GM18505 (cell line): ENCODE results near the gene EIF4H.
A peak's percentile ranks its signal among the peaks of the same experiment; 100 is the strongest.
"Not testable (repeated sequence)": the region's sequence is repeated elsewhere in the genome, so short reads cannot be mapped to it uniquely, and the experiment has no call there.

Experiments
- ATAC-seq: cut with Tn5 transposase; IDR thresholded peaks from one replicate; pipeline ENCODE4 v1.9.1; 2021; ENCODE audit not compliant: unreplicated experiment
- POLR2A ChIP-seq: IDR thresholded peaks from 4 replicates; pipeline ENCODE4 v1.6.1; 2011; ENCODE audit warnings: borderline replicate concordance; ENCODE audit not compliant: insufficient read depth, insufficient read length; ENCODE audit errors: extremely low read depth

The EIF4H gene

DNA sequence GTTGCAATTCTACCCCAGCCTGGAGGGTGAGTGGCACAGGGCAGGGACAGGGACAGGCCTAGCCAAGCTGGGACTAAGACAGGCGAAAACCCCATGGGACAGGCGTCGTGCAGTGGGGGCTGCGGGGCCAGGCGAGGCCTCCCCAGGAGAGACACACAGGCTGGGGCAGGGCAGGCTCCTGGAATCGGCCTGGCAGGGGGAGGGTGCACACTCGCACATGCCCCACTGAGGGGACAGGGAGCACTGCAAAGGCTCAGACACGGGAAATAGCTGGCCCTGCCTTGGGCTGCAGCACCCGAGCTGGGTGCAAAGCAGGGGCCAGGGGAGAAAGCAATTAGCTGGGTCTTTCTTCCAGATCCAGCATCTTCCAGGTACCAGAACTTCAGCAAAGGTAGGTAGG, 46.1 kb downstream of the EIF4H start:
- no peak for TF ChIP-seq POLR2A
- ATAC-seq, result no peak

DNA sequence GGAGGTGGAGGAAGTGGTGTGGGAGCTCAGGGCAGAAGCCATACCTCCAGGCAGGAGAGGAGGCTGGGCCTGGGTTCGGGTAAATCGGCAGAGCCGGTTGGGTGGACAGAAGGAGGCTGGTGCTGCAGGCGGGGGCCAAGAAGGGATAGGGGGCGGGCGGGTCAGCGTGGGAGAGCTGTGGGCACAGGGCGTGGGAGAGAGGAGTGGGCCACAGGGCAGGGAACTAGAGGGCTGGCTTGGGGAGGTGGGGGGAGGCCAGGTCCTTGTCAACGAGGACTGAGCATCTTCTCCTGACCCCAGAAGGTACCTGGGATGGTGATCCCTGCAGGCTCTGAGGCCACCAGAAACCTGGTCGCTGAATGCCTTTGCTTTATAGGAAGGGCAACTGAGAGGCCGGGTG, 47.6 kb downstream of the EIF4H start:
- ATAC-seq, result no peak

GRCh38 chr7:74222851-74223710, 48.9 kb downstream of the EIF4H start:
- ATAC-seq, result no peak
- no peak for TF ChIP-seq POLR2A

More for the DNA sequence above, 47.6 kb downstream of the EIF4H start:
- TF ChIP-seq POLR2A, result no peak

GRCh38 chr7:74223711-74224510, 49.8 kb downstream of the EIF4H start:
- ATAC-seq, result no peak
- peak; percentile 45 for TF ChIP-seq POLR2A

GRCh38 chr7:74224511-74224832, 50.3 kb downstream of the EIF4H start:
- ATAC-seq, result no peak
- no peak for TF ChIP-seq POLR2A

GRCh38 chr7:74224907-74225306, 50.8 kb downstream of the EIF4H start:
- ATAC-seq, result not testable (repeated sequence)

DNA sequence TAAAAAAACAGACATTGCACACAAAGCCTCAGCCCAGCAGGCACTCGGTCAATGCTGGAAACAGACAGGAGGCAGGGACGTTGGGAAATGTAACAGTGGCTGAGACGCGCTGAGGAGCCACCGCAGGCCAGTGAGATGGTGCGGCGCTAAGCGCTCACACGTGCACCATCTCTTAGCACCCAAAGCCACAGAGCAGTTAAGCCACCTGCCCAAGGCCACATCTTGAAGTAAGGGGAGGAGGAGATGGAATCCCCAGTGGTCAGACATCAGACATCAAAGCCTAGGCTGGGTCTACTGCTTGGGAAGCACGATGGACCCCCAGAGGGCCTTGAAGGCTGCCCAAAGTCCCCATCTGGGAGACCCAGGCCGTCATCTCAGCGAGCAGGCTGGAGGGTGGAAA, 51.2 kb downstream of the EIF4H start:
- no peak for ATAC-seq
- peak; percentile 52 for TF ChIP-seq POLR2A

DNA sequence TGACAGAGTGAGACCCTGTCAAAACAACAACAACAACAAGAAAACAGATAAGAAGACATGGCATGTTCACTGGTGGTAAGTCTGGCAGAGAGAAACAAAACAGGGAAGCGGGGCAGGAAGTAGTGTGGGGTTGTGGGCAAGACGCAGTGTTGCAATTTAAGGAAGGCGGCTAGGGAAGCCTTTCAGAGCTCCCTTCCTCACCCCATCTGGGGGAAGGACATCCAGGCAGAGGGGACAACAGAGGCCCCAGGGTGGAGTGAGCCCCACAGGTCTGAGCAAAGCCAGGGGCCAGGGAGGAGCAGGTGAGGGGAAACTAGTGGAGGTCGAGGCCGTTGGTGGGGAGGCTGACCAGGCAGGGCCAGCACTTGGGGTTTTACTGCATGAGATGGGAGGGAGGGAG, 52.5 kb downstream of the EIF4H start:
- peak; percentile 18 for TF ChIP-seq POLR2A
- no peak for ATAC-seq

DNA sequence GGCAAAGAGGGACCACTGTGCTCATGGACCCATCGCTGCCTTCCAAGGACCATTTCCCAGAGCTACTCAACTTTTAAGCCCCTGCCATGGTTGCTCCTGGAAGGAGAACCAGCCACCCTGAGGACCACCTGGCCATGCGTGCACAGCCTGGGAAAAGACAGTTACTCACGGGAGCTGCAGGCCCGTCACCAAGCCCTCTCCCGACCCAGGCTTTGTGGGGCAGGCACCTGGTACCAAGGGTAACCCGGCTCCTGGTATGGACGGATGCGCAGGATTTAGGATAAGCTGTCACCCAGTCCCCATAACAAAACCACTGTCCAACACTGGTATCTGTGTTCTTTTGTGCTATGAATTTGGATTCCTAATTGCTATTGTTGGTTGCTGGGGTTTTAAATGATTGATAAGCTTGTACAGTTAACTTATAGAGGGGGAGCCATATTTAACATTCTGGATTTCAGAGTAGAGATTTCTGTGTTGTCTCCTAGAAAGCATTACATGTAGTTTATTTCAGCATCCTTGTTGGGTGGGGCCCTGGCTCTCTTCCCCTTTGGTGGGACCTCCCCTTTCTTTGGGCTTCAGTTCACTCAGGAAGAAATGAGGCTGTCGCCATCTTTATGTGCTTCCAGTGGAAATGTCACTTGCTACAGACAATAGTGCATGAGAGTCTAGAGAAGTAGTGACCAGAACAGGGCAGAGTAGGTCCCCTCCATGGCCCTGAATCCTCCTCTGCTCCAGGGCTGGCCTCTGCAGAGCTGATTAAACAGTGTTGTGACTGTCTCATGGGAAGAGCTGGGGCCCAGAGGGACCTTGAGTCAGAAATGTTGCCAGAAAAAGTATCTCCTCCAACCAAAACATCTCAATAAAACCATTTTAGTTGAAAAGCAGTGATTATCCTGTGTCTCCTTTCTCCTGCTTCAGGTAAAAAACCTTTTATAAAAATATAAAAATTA, 55.1 kb downstream of the EIF4H start:
- peak; percentile 18 for TF ChIP-seq POLR2A

DNA sequence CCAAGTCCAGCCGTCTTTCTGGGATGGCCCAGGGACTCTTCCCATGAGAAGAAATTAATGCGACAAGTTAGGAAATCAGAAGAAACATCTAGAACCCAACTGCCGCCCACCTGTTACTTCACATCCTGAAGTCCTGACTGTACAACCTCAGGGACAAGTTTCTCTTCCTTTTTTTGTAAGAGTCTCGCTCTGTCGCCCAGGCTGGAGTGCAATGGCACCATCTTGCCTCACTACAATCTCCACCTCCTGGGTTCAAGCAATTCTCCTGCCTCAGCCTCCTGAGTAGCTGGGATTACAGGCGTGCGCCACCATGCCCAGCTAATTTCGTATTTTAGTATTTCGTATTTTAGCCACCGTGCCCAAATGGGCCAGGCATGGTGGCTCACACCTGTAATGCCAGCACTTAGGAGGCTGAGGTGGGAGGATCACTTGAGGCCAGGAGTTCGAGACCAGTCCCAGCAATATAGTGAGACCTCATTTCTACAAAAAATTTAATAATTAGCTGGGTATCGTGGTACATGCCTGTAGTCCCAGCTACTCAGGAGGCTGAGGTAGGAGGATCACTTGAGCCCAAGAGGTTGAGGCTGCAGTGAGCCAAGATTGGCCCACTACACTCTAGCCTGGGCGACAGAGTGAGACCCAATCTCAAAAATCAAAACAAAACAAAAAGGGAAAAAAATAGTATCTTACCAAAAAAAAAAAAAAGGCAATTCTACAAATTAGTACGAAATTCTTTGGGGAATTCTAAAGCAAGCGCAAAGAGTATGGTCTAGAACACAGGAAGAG, 56.5 kb downstream of the EIF4H start:
- TF ChIP-seq POLR2A, result peak; percentile 19
- peak; percentile 9 for ATAC-seq

More for the DNA sequence above, 55.1 kb downstream of the EIF4H start:
- no peak for ATAC-seq

- peak; percentile 63 for ATAC-seq
- no peak for TF ChIP-seq POLR2A
Measured at GRCh38 chr7:74231232-74231590, 57.1 kb downstream of the EIF4H start.

DNA sequence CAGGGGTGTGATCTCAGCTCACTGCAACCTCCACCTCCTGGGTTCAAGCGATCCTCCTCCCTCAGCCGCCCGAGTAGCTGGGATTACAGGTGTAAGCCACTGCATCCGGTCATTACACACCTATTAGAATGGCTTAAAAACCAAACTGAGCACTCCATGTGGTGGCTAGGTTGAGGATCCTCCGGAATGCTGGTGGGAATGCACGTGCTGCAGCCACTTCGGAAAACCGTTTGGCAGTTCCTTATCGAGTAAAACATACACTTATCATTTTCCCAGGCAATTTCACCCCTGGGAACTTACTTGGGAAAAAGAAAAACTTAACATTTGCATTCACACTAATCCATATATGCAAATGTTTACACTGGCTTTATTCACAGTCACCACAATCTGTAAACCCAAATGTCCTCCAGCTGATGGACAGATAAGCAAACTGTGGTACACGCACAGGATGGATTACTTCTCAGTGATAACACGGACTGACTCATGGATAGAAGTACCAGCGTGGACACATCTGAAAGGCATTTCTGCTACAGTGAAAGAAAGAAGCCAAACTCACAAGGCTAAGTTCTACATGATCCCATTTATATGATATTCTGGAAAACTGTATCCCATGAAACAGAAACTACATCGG, 59.6 kb downstream of the EIF4H start:
- no peak for TF ChIP-seq POLR2A
- ATAC-seq, result no peak
